K562 (cell line): ENCODE results near the gene ZNF853. TPM values are rescaled to one million over a fixed set of nuclear protein-coding genes. Genes with fewer than 3 reads are reported as not detected.

ENCODE experiments used
- CHAMP1 ChIP-seq: fragments of 450-650 bp; IDR thresholded peaks from 2 replicates; pipeline ENCODE4 v1.6.1; 2016; ENCODE audit warnings: mild to moderate bottlenecking
- EP300 ChIP-seq: IDR thresholded peaks from 2 replicates; pipeline ENCODE4 v1.6.1; 2012; ENCODE audit warnings: low read length, improper control_type of control experiment
- ERF ChIP-seq: fragments of 450-650 bp; formaldehyde crosslinking; IDR thresholded peaks from 2 replicates; pipeline ENCODE4 v1.4.0; 2020; ENCODE audit warnings: mild to moderate bottlenecking, mixed read lengths
- GABPA ChIP-seq: fragments of 200-800 bp; sonication (Bioruptor generic); conservative IDR thresholded peaks from 2 replicates; pipeline ENCODE4 v1.6.1; 2016; ENCODE audit warnings: low read depth, missing genetic modification characterization, missing compliant biosample characterization
- GABPB2 ChIP-seq: fragments of 250-450 bp; sonication (Bioruptor Pico); conservative IDR thresholded peaks from 2 replicates; pipeline ENCODE4 v1.5.1; 2021; ENCODE audit warnings: mild to moderate bottlenecking
- GMEB1 ChIP-seq: fragments of 250-450 bp; sonication (Bioruptor Pico); IDR thresholded peaks from 2 replicates; pipeline ENCODE4 v1.4.0; 2020; ENCODE audit warnings: mild to moderate bottlenecking
- HCFC1 ChIP-seq: IDR thresholded peaks from 2 replicates; pipeline ENCODE4 v1.6.1; 2012; ENCODE audit warnings: low read depth, low read length, improper control_type of control experiment
- MAZ ChIP-seq, 2 experiments: fragments of 450-650 bp in 1 of 2; sonication (generic) in 1 of 2; formaldehyde crosslinking; IDR thresholded peaks in 1 of 2; conservative IDR thresholded peaks in 1 of 2; 2 replicates each; pipeline versions ENCODE4 v1.4.0 to v1.5.0; 2020; ENCODE audit warnings: mild to moderate bottlenecking in 1 of 2, missing genetic modification reagents in 1 of 2
- NEUROD1 ChIP-seq: fragments of 150-350 bp; IDR thresholded peaks from 2 replicates; pipeline ENCODE4 v1.6.1; 2014; ENCODE audit warnings: borderline replicate concordance, low read length, low read depth; ENCODE audit not compliant: partially characterized antibody
- NR4A1 ChIP-seq, 2 experiments: fragments of 250-450 bp in 1 of 2; fragments of 450-650 bp in 1 of 2; sonication (Bioruptor Pico) in 1 of 2; IDR thresholded peaks; 2 replicates each; pipeline versions ENCODE4 v1.4.0 to v1.6.1; 2016 to 2020; ENCODE audit warnings: mild to moderate bottlenecking in 2 of 2, missing compliant biosample characterization in 1 of 2, missing genetic modification characterization in 1 of 2, moderate library complexity in 1 of 2
- PHF20 ChIP-seq: fragments of 450-650 bp; IDR thresholded peaks from 2 replicates; pipeline ENCODE4 v1.6.1; 2018; ENCODE audit not compliant: partially characterized antibody
- POLR2AphosphoS5 ChIP-seq: IDR thresholded peaks from 2 replicates; pipeline ENCODE4 v1.6.1; 2011; ENCODE audit warnings: mild to moderate bottlenecking, low read depth, low read length, moderate library complexity; ENCODE audit not compliant: control insufficient read depth, insufficient read depth
- RB1 ChIP-seq: fragments of 450-650 bp; IDR thresholded peaks from 2 replicates; pipeline ENCODE4 v1.6.1; 2017; ENCODE audit warnings: low read depth, mild to moderate bottlenecking
- STAT5A ChIP-seq: IDR thresholded peaks from 2 replicates; pipeline ENCODE4 v1.6.1; 2012; ENCODE audit warnings: low read length, inconsistent platforms, borderline replicate concordance
- TFAP4 ChIP-seq: sonication (generic); formaldehyde crosslinking; IDR thresholded peaks from 2 replicates; pipeline ENCODE4 v1.8.0; 2022; ENCODE audit warnings: missing genetic modification reagents, mild to moderate bottlenecking, moderate library complexity, borderline replicate concordance
- ZNF175 ChIP-seq: fragments of 200-800 bp; sonication (Bioruptor generic); IDR thresholded peaks from 2 replicates; pipeline ENCODE4 v1.6.1; 2016; ENCODE audit warnings: low read depth, mild to moderate bottlenecking, missing genetic modification characterization, missing compliant biosample characterization
- polyA plus RNA-seq, 8 experiments: library from polyadenylated mRNA; depleted of rRNA in 4 of 8; stranded (reverse) in 5 of 8; unstranded in 3 of 8; fragments of >200 nt; fragmentation: Nextera tagmentation in 2 of 8; fragmentation: Illumina TruSeq in 1 of 8; extraction: Ambion mirVana in 2 of 8; extraction: Trizol in 1 of 8; gene quantifications; 2 replicates each; pipeline versions ENCODE4 v1.2.1 to v1.2.3, GENCODE V29; 2011 to 2014; ENCODE audit warnings: inconsistent platforms in 1 of 8, missing spikeins in 1 of 8
- total RNA-seq, 7 experiments: library from RNA; depleted of rRNA in 6 of 7; stranded (reverse); fragments of >200 nt in 6 of 7; fragmentation: Illumina TruSeq in 2 of 7; extraction: Trizol in 2 of 7; gene quantifications; 2 replicates each; pipeline versions ENCODE4 v1.2.1 to v1.2.3, GENCODE V29; 2011 to 2021; ENCODE audit warnings: low replicate concordance in 1 of 7
- TF ChIP-seq, protein P1 (sequence below): IDR thresholded peaks from 2 replicates; pipeline ENCODE4 v1.6.1; 2011; ENCODE audit warnings: borderline replicate concordance, low read depth, mild to moderate bottlenecking, moderate library complexity, low read length; ENCODE audit not compliant: insufficient read depth, poor library complexity, severe bottlenecking
- TF ChIP-seq, protein P2 (sequence below): sonication (generic); formaldehyde crosslinking; IDR thresholded peaks from 2 replicates; pipeline ENCODE4 v1.9.0; 2022; ENCODE audit warnings: mild to moderate bottlenecking, missing genetic modification reagents

ZNF853 gene
- total and polyA plus RNA-seq, 9 of the 15 experiments (the other 6 are each of a cell fraction or from before 2014, with no cell fraction given), result 0.03 TPM; not detected in 8

- TF ChIP-seq GMEB1 (CRISPR knock-in tag) (0 out of 2 replicates have a peak, but pooled peaks have one; percentile 43), PHF20 (peak; percentile 58), RB1 (peak; percentile 78), STAT5A (no peak), ZNF175 (CRISPR knock-in tag) (no peak), NEUROD1 (peak; percentile 35), CHAMP1 (no peak), HCFC1 (peak; percentile 53), GABPB2 (CRISPR knock-in tag) (no peak), TFAP4 (peak; percentile 84), NR4A1 (CRISPR knock-in tag; IDR thresholded peaks at IDR 0.05) (0 out of 2 replicates have a peak, but pooled peaks have one; percentile 25), NR4A1 (tag; IDR thresholded peaks at IDR 0.05) (no peak), EP300 (no peak), POLR2AphosphoS5 (0 out of 2 replicates have a peak, but pooled peaks have one; percentile 36), GABPA (tag) (peak; percentile 97), ERF (CRISPR knock-in tag) (0 out of 2 replicates have a peak, but pooled peaks have one; percentile 76), MAZ (CRISPR knock-in tag; conservative IDR thresholded peaks at IDR 0.05 in 1 of 2, IDR thresholded peaks at IDR 0.05 in 1 of 2) (peak in 1 of 2 experiments; percentile 96; a peak in 3 of 4 replicates)
- TF ChIP-seq, protein P1, sequence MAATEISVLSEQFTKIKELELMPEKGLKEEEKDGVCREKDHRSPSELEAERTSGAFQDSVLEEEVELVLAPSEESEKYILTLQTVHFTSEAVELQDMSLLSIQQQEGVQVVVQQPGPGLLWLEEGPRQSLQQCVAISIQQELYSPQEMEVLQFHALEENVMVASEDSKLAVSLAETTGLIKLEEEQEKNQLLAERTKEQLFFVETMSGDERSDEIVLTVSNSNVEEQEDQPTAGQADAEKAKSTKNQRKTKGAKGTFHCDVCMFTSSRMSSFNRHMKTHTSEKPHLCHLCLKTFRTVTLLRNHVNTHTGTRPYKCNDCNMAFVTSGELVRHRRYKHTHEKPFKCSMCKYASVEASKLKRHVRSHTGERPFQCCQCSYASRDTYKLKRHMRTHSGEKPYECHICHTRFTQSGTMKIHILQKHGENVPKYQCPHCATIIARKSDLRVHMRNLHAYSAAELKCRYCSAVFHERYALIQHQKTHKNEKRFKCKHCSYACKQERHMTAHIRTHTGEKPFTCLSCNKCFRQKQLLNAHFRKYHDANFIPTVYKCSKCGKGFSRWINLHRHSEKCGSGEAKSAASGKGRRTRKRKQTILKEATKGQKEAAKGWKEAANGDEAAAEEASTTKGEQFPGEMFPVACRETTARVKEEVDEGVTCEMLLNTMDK, result no peak
- TF ChIP-seq, protein P2, sequence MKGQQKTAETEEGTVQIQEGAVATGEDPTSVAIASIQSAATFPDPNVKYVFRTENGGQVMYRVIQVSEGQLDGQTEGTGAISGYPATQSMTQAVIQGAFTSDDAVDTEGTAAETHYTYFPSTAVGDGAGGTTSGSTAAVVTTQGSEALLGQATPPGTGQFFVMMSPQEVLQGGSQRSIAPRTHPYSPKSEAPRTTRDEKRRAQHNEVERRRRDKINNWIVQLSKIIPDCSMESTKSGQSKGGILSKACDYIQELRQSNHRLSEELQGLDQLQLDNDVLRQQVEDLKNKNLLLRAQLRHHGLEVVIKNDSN (CRISPR knock-in tag), result peak; percentile 75
These were observed 21.5 kb downstream of the ZNF853 start, which contains the start of gene ZNF316 (continued) for GRCh38 chr7:6636741-6637543.
